ENCODE data around the gene CNR1.

The CNR1 gene

DNA sequence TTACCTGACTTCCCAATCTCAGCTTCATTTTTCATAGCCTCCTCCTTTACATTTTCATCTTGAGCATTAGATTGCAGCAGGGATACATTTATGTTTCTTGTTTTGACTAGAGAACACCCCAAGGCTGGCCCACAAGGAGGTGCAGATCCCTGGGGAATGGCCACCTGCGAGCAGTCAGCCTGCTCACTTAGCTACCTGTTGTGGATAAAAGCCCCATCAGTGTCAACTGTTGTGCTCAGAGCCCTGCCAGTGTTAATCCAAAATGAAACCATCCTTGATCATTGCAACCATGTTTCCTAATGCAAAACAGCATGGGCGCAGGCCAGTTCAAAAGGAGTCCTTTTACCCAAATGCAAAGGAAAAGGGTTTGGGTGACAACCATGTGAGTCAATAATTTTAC lies 50.8 kb downstream of the CNR1 start:
- no peak for DNase-seq (ENCODE audit: low read depth)
- TF ChIP-seq, protein P1, sequence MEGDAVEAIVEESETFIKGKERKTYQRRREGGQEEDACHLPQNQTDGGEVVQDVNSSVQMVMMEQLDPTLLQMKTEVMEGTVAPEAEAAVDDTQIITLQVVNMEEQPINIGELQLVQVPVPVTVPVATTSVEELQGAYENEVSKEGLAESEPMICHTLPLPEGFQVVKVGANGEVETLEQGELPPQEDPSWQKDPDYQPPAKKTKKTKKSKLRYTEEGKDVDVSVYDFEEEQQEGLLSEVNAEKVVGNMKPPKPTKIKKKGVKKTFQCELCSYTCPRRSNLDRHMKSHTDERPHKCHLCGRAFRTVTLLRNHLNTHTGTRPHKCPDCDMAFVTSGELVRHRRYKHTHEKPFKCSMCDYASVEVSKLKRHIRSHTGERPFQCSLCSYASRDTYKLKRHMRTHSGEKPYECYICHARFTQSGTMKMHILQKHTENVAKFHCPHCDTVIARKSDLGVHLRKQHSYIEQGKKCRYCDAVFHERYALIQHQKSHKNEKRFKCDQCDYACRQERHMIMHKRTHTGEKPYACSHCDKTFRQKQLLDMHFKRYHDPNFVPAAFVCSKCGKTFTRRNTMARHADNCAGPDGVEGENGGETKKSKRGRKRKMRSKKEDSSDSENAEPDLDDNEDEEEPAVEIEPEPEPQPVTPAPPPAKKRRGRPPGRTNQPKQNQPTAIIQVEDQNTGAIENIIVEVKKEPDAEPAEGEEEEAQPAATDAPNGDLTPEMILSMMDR (conservative IDR thresholded peaks at IDR 0.05; ENCODE audit: low read depth, low read length): no peak
- no peak overlapping the region for H3K4me3 ChIP-seq (ENCODE audit: low read length)

DNA sequence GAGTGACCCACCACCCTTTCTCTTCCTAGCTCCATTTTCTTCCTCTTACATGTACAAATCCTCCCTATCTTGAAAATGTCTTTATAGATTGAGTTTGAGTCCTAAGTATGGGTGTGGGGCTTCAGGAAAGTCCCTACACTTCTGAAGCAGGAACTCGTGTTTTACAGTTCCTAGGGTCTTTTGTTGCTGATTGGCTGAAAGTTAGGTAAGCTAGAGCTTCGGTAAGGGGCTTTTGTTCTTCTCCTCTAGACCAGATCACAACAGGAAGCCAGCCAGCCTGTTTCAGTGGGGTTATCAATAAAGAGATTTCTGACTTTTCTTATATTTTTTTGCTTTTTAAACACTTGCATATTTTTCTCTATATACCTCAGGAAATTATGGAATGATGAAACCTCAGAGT lies 51.3 kb downstream of the CNR1 start:
- TF ChIP-seq, protein P1 (conservative IDR thresholded peaks at IDR 0.05; ENCODE audit: low read depth, low read length): no peak
- H3K4me3 ChIP-seq (ENCODE audit: low read length): no peak overlapping the region
- DNase-seq (ENCODE audit: low read depth): no peak

DNA sequence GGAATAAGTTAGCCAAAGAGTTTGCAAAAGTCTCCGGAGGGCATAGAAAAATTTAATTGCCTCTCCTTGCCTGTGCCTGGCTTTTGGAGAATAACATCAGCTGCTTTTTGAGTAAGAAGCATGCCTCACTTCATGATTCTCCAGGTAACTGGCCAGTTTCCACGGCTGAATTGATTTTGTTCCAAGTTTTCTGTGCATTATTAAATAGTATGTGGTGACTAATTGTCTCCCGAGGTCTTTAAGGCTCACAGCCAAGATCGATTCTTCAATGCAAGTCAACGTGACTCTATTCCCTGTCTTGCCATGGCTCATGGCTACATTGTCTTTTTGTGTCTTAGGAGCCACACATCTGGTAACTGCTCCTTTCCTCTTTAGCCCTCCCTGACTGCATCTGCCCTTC lies 54.2 kb downstream of the CNR1 start:
- no peak overlapping the region for H3K4me3 ChIP-seq (ENCODE audit: low read length)
- no peak for DNase-seq (ENCODE audit: low read depth)
- TF ChIP-seq, protein P1 (conservative IDR thresholded peaks at IDR 0.05; ENCODE audit: low read depth, low read length): no peak

DNA sequence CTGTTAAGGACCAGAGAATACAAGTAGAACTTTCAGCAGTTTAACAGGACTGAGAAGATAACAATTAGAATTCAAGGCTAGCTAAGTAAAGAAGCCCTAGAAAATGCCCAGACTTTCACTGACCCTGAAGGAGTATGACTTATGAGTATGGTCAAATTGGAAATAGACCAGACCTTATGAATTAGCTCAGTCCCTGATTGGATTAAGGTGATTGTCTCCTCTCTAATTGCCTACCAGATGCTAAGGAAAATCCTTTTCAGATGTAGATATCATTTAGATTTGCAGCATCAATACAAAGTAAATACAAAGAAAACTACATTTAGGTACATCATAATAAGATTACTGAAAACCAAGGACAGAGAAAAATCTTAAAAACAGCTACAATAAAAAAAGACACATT lies 58.9 kb downstream of the CNR1 start:
- TF ChIP-seq, protein P1 (conservative IDR thresholded peaks at IDR 0.05; ENCODE audit: low read depth, low read length): no peak
- no peak for DNase-seq (ENCODE audit: low read depth)
- no peak overlapping the region for H3K4me3 ChIP-seq (ENCODE audit: low read length)

DNA sequence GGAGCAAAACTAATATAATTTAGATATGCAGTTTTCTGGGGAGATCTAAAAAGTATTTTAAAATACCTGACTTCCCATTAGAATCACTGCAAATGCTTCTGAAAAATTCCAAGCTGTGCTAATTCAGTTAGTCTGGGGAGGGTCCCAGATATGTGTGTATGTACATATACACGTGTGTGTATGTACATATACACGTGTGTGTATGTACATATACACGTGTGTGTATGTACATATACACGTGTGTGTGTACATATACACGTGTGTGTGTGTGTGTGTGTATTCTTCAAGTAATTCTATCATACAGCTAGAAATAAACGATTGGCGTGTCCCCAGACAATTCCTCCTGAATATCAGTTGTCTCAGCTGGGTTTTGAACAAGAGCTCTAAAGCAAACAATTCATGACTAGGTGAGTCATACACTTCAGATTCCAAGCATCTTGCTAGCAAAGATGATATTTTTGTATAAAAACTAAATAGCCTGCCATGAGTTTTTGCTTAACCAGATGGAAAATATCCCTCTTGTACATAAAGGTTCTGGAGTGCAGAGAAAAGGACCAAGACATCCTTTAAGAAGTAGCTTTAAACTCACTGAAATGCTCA lies 60.3 kb downstream of the CNR1 start:
- no peak overlapping the region for H3K4me3 ChIP-seq (ENCODE audit: low read length)
- TF ChIP-seq, protein P1 (conservative IDR thresholded peaks at IDR 0.05; ENCODE audit: low read depth, low read length): no peak
- DNase-seq (ENCODE audit: low read depth): no peak
